ENCODE results near the gene OBSL1. TPM values are rescaled to one million over a fixed set of nuclear protein-coding genes. Genes with fewer than 3 reads are reported as not detected.

OBSL1 gene
- total RNA-seq, 2 donors from 2014 or later = 119 to 185 TPM

DNA sequence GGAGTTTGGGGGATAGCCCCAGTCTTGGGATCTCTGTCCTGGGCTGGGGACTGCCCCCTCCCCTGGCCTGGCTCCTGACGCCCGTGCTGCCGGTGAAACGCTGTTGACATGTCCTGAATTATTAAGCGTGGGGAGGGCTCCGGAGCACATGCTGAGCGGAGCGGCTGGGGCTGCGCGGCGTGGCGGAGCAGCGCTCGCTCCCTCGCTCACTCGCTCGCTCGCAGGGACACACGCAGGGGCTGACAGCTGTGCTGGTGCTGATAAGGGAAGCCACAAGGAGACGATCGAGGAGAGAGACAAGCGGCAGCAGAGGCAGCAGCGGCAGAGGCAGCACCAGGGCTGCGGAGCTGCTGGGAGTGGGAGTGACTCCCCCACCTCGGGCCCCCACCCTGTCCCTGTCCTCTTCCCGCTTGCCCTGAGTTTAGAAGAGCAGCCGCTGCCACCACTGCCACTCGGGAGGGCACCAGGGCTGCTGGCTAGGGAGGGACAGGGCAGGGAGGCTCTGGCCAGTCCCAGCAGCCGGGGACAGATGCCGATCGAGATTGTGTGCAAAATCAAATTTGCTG, 57.1 kb downstream of the OBSL1 start, which contains the start of gene ASIC4:
TSS of gene ASIC4 (plus strand) at position 287 of the 566 bp plus-strand sequence. CDS start at position 530, 243 bp downstream.
- intact Hi-C loops (cut with DNase I) = no loop called here
- Histone ChIP-seq H3K36me3 (replicated peaks in 1 of 2; ENCODE audit: insufficient read depth in 1 of 2, low read depth in 2 of 2) (no peaks in the 10 kb centered on the region), H3K27me3 (peaks cover 0 to 16% of the 10 kb centered on the region in 2 donors), H3K4me1 (peaks cover 22% of the 10 kb centered on the region), H3K27ac (no peak within 1 kb of the TSS), H3K4me3 (no peak within 1 kb of the TSS), H3K9me3 (no peaks in the 10 kb centered on the region)
- no peak for TF ChIP-seq POLR2A (IDR thresholded peaks at IDR 0.05)
- TF ChIP-seq, protein P1, sequence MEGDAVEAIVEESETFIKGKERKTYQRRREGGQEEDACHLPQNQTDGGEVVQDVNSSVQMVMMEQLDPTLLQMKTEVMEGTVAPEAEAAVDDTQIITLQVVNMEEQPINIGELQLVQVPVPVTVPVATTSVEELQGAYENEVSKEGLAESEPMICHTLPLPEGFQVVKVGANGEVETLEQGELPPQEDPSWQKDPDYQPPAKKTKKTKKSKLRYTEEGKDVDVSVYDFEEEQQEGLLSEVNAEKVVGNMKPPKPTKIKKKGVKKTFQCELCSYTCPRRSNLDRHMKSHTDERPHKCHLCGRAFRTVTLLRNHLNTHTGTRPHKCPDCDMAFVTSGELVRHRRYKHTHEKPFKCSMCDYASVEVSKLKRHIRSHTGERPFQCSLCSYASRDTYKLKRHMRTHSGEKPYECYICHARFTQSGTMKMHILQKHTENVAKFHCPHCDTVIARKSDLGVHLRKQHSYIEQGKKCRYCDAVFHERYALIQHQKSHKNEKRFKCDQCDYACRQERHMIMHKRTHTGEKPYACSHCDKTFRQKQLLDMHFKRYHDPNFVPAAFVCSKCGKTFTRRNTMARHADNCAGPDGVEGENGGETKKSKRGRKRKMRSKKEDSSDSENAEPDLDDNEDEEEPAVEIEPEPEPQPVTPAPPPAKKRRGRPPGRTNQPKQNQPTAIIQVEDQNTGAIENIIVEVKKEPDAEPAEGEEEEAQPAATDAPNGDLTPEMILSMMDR (IDR thresholded peaks at IDR 0.05) = no peak
- no peak for ATAC-seq
- DNase-seq = no peak
- 0 to 12% methylated on average over 2 to 30 of the region's 31 CpGs for WGBS, 2 donors

DNA sequence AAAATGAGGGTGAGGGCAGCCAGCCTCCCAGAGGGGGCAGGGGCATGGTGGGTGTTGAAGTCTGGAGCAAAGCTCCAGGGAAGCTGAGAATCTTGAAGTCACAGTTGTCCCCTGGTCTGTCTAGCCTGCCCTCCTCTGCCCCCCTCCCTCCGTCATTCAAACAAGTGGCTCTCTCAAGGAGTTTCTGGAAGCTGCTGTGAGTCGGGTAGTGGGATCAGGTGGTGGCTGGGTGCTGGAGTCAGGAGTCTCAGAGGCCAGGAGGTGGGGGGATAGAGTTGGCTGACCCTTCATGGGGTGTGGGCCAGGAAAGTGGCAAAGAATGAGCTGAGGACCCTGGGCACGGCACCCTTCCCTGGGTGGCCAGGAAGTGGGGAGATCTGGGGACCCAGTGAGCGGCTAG, 57.6 kb downstream of the OBSL1 start:
- TF ChIP-seq, protein P1 (IDR thresholded peaks at IDR 0.05) = no peak
- no peak for TF ChIP-seq POLR2A (IDR thresholded peaks at IDR 0.05)
- Histone ChIP-seq H3K9me3 (no peaks in the 10 kb centered on the region), H3K36me3 (replicated peaks in 1 of 2; ENCODE audit: insufficient read depth in 1 of 2, low read depth in 2 of 2) (no peaks in the 10 kb centered on the region), H3K4me1 (peaks cover 26% of the 10 kb centered on the region), H3K27me3 (peaks cover 0 to 16% of the 10 kb centered on the region in 2 donors), H3K27ac (no peak overlapping the region), H3K4me3 (no peak overlapping the region)
- WGBS, 2 donors = 17 to 24% methylated on average over 4 of the region's 4 CpGs
- DNase-seq (no peak), ATAC-seq (no peak)
- intact Hi-C loops (cut with DNase I) = no loop called here

DNA sequence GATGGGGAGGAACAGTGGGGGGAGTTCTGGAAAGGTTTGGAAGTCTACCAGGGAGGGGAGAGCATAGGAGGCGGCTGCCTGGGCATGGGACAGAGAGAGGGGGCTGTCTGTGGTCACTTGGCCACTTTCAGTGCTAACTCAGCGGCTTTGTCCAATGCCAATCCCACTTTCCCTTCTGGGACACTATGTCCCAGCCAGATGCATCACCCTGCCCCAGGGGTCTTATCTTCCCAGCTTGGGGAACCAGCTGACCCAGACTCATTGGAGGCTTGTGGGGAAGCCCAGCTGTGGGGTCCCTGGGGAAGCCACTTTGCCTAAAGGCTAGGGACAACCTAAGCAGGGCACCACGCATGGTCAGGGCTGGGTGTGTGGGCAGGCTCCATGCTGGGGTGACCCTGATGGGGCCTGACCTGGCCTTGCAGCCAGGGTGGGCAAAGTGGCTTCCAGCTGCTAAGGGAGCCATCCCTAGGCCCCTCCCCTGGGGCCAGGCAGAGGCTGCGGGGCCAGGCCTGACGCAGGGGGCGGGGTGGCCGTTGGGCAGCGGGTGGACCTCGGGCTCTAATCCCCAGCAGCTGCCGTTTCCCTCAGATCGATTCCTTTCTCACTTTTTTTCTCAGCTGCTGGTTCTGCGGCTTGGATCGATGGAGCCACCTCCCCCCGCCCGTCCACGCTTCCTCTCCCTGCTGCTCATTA, 58.7 kb downstream of the OBSL1 start:
- DNase-seq = no peak
- no peak for TF ChIP-seq POLR2A (IDR thresholded peaks at IDR 0.05)
- TF ChIP-seq, protein P1 (IDR thresholded peaks at IDR 0.05) = no peak
- Histone ChIP-seq H3K4me3 (no peak overlapping the region), H3K4me1 (peaks cover 26% of the 10 kb centered on the region), H3K27ac (no peak overlapping the region), H3K9me3 (no peaks in the 10 kb centered on the region), H3K36me3 (replicated peaks in 1 of 2; ENCODE audit: insufficient read depth in 1 of 2, low read depth in 2 of 2) (no peaks in the 10 kb centered on the region), H3K27me3 (peaks cover 0 to 16% of the 10 kb centered on the region in 2 donors)
- ATAC-seq = no peak
- intact Hi-C loops (cut with DNase I) = no loop called here
- 10 to 15% methylated on average over 14 of the region's 16 CpGs for WGBS, 2 donors

DNA sequence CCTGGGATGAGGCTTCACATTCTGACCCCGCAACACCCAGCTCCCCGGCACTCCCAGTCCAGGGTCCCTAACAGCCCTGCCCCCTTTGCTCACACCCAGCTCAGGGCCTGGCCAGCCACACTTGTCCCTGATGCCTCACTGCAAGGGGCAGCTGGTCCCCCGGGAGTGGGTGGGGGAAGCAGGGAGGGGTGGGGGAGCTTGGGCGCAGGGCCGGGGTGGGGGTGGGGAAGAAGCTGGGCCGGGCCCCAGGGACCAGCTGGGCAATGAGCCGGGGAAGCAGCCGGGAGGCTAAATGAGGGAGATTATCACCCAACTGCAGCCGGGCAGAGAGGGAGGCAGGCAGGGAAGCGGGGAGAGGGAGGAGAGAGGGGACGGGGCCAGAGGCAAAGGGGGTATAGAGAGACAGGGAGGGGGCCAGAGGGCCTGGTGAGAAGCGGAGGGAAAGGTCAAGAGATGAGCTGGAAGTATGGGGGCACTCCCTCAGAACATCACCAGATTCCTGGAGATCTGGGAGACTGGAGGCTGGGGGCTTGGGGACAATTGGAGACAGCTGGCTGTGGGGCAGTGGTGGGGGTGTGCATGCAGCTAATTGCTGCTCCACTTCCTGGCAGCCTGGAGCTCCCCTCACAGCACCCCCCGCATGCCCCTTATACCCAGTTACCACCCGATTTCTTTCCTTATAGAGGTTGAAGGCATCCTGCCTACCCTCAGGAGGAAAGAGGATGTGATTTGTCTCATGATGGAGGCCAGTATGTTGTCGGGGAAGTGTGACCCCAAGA, 59.6 kb downstream of the OBSL1 start:
- WGBS, 2 donors = 26 to 30% methylated on average over 13 to 15 of the region's 15 CpGs
- intact Hi-C loops (cut with DNase I) = no loop called here
- H3K4me3 ChIP-seq = no peak overlapping the region
- no peak for DNase-seq
- no peak overlapping the region for H3K27ac ChIP-seq
- peaks cover 26% of the 10 kb centered on the region for H3K4me1 ChIP-seq
- H3K9me3 ChIP-seq = no peaks in the 10 kb centered on the region
- H3K36me3 ChIP-seq (replicated peaks in 1 of 2; ENCODE audit: insufficient read depth in 1 of 2, low read depth in 2 of 2) = no peaks in the 10 kb centered on the region
- no peak for ATAC-seq
- no peak for TF ChIP-seq POLR2A (IDR thresholded peaks at IDR 0.05)
- TF ChIP-seq, protein P1 (IDR thresholded peaks at IDR 0.05) = no peak
- peaks cover 0 to 16% of the 10 kb centered on the region in 2 donors for H3K27me3 ChIP-seq
